NCI-H774 (cell line): ENCODE data around the gene LCN15.
"Not testable (repeated sequence)": the region's sequence is repeated elsewhere in the genome, so short reads cannot be mapped to it uniquely, and the experiment has no call there.

ENCODE experiments used
- DNase-seq: peaks from one replicate; lab custom pipeline; 2025; lab: John Stamatoyannopoulos, UW

LCN15 gene

GRCh38 chr9:136722093-136722968 lies 42.0 kb downstream of the LCN15 start:
- DNase-seq = no peak

GRCh38 chr9:136721339-136722092 lies 42.8 kb downstream of the LCN15 start:
- no peak for DNase-seq

- DNase-seq = no peak
Measured at GRCh38 chr9:136720898-136721338, 43.4 kb downstream of the LCN15 start.

- no peak for DNase-seq
Measured at GRCh38 chr9:136720251-136720897, 43.9 kb downstream of the LCN15 start.

GRCh38 chr9:136719195-136719880 lies 45.0 kb downstream of the LCN15 start:
- DNase-seq = no peak

- DNase-seq = no peak
Measured at GRCh38 chr9:136718345-136719194, 45.7 kb downstream of the LCN15 start.

- no peak for DNase-seq
Measured at GRCh38 chr9:136717399-136717798, 46.9 kb downstream of the LCN15 start.

- DNase-seq = no peak
Measured at GRCh38 chr9:136714893-136715274, 49.4 kb downstream of the LCN15 start.

GRCh38 chr9:136714096-136714892 lies 50.0 kb downstream of the LCN15 start:
- no peak for DNase-seq

- no peak for DNase-seq
Measured at GRCh38 chr9:136713550-136713949, 50.8 kb downstream of the LCN15 start.

GRCh38 chr9:136712690-136713544 lies 51.4 kb downstream of the LCN15 start:
- DNase-seq = no peak

GRCh38 chr9:136711751-136712689 lies 52.3 kb downstream of the LCN15 start, which contains the start of gene DIPK1B:
TSS of gene DIPK1B (plus strand) at chr9:136712572. CDS start at chr9:136712666, 94 bp downstream.
- peak; percentile 78 for DNase-seq

- DNase-seq = not testable (repeated sequence)
Measured at GRCh38 chr9:136711219-136711648, 53.1 kb downstream of the LCN15 start.

- no peak for DNase-seq
Measured at GRCh38 chr9:136710543-136710942, 53.8 kb downstream of the LCN15 start.
